ENCODE results near the gene ZNF536.
"Not testable (repeated sequence)": the region's sequence is repeated elsewhere in the genome, so short reads cannot be mapped to it uniquely, and the experiment has no call there.

ZNF536 gene

DNA sequence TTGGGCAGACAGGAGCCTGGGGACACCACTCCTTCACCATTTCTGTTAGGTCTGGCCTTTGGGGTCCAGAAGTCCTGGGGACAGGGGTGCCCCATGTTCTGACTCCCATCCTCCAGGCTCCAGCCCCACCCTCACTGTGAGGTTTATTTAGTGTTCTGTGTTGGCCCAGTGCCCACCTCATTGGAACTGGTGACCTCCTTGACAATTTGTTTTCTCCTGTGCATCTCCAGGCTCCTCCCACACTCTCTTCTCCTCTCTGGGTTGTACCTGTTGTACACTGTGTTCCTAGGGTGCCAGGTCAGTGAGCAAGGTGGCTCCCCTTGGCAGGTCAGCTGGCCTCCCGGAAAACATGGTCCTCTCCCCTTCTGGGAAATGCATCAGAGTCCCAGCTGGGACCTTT, 110.8 kb downstream of the ZNF536 start:
- no peak for DNase-seq (ENCODE audit: low spot score)

DNA sequence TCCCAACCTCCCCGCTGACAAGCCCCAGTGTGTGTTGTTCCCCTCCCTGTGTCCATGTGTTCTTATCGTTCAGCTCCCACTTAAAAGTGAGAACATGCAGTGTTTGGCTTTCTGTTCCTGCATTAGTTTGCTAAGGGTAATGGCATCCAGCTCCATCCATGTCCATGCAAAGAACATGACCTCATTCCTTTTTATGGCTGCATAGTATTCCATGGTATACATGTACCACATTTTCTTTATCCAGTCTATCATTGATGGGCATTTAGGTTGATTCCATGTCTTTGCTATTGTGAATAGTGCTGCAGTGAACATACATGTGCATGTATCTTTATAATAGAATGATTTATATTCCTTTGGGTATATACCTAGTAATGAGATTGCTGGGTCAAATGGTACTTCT, 114.1 kb downstream of the ZNF536 start:
- DNase-seq (ENCODE audit: low spot score) = not testable (repeated sequence)

DNA sequence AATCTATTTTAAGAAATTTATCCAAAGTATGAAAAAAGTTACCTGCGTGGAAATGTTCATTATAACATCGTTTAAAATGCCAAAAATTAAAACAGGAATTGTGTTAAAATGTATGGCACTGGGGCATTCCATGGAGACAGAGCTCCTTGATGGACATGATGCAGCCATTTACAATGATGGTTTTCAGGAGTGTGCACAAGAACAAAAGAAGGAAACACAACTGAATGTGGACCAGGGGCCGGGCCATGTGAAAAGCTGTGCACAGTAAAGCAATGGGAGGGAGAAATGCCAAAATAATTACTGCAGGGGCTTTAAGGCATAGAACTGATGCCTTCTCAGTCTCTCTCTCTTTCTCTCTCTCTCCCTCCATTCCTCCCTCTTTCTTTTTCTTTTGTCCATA, 115.0 kb downstream of the ZNF536 start:
- DNase-seq (ENCODE audit: low spot score) = no peak

DNA sequence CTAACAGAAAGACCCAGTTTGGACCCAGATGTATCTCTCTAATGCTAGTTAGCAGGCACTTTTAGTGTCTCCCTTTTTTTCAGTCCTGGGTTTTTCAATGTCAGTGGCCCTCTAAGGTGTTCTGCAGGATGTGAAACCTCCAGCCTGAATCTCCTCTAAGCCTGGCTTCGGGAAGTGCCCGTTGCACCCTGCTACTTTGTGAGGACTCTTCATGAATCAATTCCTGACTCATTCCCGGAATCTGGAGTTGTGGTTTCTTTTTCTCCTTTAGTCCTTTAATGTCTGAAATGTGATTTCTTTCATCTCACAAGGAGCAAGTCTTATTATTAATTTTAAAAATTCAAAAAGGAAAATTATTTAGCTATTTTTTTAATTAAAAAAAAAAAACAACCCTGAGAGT, 116.0 kb downstream of the ZNF536 start:
- no peak for DNase-seq (ENCODE audit: low spot score)

DNA sequence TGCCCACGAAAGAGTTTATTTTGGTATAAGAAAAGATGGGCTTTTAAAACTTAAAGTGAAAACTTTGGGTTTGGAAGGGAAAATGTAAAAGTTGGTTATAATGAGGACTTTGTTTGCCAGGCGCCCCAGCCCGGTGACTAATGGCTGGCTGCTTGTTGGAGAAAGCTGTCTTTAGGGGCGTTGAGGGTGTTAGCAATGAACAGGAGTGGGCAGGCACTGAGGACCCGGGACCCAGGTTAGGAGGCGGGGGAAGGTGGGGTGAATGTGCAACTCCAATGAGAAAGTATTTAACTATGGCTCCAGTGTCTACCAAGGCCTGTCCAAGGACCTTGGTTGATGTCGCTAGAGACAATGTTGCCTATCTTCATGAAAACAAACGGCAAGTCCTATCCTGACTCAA, 118.6 kb downstream of the ZNF536 start:
- no peak for DNase-seq (ENCODE audit: low spot score)

DNA sequence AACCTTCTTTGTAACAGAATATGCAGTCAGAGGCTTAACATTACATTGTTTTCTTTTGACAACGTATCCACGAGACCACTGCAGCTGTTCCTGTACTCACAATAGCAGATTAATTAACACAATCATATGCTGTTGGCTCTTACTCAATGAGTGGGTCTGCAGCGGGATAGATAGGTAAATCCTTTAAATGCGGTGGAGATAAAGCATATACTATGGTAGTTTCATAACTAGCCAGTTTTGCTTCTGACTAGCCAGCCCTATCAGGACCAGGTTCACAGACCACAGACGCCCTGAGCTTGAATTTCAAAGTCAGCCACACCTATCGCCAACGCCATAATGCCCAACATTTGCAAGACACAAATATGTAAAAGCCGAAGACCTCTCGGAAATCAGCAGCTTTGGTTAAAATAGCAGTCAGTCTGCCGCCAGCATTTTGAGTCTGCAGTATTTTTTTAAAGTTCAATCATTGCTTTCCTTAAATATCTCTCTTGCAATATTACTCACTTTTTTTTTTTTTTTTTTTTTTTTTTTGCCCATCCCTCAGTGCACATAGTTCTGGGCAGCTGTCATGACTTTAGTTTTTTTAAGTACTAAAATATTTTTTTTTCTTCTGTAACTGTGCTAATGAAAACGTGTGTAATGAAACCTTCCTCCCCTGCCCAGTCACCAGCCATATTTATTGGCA, 120.5 kb downstream of the ZNF536 start:
- DNase-seq (ENCODE audit: low spot score) = no peak

DNA sequence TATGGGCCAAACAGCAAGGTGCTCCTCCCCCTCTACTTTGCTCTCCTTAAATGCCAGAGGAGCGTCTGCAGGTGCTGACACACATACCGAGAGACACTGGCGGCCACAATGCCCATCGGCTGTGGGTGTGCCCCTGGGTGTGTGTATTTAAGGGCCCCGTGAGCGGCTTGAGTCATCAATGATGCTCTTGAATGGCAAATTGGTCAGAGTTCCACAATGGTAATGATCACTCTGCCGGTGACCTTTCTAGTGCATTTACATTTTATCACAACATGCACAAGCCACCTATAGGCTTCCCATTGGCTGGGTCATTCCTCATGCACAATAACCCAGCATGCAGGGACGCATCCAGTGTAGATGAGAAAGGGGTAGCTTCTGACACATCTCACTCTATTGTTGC, 124.8 kb downstream of the ZNF536 start:
- DNase-seq (ENCODE audit: low spot score) = no peak

DNA sequence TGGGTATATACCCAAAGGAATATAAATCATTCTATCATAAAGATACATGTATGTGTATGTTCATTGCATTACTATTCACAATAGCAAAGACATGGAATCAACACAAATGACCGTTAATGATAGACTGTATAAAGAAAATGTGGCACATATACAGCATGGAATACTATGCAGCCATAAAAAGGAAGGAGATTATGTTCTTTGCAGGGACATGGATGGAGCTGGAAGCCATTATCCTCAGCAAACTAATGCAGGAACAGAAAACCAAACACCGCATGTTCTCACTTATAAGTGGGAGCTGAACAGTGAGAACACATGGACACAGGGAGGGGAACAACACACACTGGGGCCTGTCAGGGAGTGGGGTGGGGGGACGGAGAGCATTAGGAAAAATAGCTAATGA, 125.9 kb downstream of the ZNF536 start:
- not testable (repeated sequence) for DNase-seq (ENCODE audit: low spot score)

DNA sequence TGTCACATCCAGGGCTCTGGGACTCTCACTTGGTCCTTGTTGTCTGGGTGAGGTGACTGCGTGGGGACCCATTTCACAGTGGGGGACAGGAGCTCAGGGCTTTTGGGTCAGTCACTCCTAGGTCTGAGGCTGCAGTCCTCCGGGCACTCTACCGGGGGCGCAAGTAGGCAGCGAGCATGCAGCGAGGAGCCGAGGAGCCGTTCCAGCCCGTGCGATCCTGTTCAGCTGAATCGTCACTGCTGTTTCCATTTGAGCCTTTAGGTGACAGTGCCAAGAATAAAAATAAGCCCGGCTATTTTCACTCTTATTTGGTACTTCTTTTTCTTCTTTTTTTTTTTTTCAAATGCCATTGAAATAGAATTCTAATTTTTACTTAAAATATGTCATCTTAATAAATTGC, 126.5 kb downstream of the ZNF536 start:
- DNase-seq (ENCODE audit: low spot score) = no peak

DNA sequence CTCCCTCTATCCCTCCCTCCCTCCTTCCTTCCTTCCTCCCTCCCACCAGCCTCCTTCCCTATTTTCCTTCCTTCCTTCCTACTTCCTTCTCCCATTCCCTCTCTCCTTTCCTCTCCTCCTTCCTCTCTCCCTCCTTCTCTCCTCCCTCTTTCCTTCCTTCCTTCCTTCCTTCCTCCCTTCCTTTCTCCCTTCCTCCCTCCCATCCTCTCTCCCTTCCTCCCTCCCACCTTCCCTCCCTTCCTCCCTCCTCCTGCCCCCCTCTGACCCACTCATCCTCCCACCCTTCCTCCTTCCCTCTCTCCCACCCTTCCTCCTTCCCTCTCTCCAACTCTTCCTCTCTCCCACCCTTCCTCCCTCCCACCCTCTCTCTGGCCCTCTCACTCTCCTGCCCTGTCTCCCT, 132.1 kb downstream of the ZNF536 start:
- DNase-seq (ENCODE audit: low spot score) = no peak

DNA sequence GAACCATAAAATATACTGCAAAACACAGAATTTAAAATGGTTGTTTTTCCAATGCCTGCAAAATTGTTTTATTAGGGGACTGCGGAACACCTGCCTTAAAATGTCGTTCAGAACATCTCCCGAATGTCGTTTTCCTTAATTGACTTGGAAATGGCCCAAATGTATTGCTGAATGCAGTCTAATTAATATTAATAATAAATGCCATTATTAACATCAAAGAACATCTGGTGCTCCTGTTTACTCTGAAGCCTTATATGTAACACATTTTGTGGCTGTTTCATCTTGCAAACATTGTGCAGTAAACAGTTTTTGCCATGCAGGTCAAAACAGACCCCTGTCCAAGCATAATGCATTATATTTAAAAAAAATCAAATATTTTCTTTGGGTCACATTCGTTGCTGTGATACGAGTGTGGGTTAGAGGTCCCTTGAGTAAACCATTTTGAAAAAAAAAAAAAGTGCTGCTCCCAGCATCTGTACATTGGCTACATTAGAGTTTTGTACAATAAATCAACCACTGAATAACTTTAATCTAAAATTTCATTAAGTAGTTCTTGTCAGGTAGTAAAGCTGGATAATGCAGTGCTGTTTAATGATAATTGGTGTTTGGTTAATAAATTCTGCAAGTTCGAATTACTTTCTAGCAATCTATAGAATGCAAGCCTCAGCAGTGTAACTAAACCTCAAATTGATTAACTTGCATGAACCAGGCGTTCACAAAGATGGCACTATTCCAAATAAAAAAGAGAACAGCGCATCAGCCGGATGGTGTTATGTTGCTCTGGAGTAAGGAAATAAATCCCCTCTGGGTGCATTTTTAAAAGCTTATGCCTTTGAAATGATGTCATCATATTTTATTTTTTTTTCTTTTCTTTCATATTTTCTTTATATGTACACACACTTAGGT, 140.2 kb downstream of the ZNF536 start:
- no peak for DNase-seq (ENCODE audit: low spot score)

DNA sequence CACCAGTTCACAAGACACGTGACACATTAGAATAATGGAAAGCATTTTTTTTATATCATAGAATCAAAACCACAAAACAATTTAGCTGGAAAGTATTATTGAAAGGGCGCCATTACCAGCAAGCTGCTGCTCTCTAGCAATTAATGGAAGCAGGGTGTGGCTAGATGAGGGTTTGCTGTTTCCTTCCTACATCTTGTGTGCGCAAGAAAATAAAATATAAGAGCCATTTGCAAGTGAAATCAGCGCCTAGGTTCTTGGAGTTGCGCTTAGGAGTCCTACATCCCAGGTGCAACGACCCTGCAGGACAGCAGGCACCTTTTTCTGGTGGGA, 140.9 kb downstream of the ZNF536 start:
- no peak for DNase-seq (ENCODE audit: low spot score)

DNA sequence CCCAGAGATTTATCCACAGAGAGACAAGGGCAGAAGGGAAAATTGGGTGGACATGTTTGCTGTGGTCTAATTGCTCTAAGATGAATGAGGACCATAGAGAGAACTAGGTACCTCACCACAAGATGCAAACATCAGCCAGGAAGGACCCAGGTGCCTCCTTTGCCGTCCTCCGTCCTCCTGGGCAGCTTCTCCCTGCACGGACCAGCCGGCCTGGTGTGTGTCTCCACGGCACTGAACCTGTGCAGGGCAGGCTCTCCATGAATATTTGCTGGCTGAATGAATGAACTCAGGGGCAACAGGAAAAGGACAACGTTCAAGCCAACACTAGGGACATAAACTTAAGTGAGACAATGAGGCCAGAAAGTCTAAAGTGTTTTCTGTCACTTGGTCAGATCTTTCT, 143.9 kb downstream of the ZNF536 start:
- no peak for DNase-seq (ENCODE audit: low spot score)

DNA sequence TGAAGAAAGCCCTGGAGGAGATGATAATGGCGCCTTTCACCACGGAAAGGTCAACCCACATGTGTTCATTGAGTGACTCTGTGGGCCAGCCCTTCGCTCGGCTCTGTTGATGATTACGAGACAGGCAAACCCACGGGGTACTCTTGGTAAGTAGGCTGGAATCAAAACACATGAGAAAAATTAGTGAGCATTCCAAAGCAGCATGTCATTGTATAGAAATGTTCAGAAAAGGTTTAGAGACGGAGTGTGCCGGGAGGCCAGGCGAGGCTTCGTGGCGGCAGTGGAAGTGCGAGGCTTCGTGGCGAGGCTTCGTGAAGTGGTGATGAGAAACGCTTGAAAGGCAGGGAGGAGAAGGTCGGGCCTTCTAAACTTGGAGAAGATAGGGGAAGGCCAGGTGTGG, 144.3 kb downstream of the ZNF536 start:
- DNase-seq (ENCODE audit: low spot score) = no peak

DNA sequence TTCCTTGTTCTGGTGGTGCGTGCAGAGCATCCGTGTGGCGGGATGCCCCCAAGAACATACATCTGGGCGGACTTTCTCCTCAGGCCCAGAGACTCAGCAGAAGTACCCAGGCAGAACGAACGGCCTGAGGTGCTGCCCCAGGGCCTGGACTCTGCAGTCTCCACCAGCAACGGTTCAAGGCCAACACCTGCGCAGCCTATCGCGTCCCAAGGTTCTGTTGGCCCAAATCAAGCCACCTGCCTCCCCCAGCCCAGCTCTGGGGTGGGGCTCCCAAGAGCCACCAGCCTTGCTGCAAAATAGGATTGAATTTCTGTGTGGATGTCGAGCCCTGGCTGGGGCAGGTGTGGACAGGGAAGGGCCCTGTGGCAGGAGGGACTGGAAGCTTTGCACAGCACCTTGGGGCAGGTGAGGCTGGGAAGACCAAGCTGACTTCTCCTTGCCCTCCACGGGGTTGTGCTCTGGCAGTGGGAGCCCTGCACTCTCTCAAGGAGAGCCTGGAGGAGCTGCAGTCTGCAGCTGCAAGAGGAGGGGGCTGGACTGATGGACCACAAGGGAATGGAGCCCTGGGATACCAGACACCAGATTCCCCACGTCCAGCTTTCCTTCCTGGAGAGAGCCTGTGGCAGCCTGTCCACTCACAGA, 146.9 kb downstream of the ZNF536 start:
- no peak for DNase-seq (ENCODE audit: low spot score)

DNA sequence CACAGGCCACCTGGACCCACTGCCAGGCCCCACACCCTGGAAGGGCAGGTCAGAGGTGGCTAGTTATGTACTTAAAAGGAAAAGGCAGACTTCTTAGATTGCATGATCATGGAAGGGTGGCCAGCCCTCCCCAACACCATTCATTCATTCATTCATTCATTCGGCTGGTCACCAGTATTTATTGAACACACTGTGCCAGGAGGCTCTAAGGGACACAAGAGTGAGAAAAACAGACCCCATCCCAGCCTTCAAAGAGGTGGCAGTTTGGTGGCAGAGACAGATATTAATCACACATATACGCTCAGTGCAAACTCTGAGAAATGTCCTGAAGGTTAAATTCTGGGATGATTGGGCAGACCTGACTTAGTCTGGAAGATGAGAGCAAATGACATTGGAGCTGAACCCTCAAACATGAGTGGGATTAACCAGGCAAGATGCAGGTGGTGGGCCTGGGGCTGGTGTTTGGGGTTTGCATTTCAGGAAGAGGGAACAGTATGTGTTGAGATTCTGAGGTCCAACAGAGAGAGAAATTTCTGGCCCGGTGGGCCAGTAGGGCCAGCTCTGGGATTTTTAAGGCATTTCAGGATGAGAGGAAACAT, 147.5 kb downstream of the ZNF536 start:
- no peak for DNase-seq (ENCODE audit: low spot score)

DNA sequence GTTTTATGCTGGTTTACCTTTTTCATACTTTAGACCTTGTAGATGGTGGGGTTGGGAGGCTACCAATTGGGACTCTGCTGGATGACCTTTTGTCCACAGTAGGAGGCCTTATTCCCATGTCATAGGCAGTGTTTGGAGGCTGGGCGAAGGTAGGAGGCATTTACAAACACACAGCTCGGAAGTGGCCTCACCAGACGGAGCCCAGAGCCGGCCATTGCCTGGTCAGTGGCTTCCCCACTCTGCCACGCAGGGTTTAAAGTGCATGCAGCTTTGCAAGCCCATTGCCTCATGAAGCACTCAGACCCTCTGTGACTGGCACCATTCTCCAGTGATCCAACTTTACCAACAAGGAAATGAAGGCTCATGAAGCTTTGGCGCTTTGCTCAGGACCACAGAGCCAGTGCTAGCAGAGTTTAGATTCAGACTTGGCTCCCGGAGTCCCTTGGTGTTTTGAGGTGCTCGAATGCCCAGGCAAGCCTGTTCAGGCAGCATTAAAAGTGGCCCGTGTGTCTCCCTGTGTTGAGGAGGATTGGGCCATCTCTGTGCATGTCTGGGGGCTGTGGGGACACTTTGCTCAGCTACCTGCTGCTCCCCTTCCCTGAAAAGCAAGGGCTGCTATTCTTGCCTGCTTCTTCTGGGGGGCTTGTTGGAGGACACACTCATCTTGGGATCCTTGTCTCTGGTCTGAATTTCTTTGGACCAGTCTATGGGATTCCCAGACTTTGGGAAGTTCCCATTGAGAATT, 148.7 kb downstream of the ZNF536 start:
- no peak for DNase-seq (ENCODE audit: low spot score)

DNA sequence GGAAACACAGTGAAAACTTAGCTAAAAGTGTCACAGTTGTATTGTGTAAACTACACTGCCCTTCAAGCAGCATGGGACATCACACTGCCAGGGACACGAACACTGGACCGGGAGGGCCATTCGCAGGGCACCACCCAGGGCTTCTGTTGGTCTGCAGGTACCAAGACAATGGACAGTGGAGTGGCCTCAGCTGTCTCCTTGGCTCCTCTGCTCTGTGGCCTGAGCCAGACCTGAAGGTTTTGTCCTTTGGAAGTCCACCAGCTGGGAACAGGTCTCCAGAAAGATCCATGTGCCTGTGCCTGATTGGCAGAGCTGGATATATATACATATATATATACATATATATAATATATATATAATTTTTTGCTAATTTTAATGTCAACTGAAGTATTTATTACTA, 149.8 kb downstream of the ZNF536 start:
- DNase-seq (ENCODE audit: low spot score) = no peak

DNA sequence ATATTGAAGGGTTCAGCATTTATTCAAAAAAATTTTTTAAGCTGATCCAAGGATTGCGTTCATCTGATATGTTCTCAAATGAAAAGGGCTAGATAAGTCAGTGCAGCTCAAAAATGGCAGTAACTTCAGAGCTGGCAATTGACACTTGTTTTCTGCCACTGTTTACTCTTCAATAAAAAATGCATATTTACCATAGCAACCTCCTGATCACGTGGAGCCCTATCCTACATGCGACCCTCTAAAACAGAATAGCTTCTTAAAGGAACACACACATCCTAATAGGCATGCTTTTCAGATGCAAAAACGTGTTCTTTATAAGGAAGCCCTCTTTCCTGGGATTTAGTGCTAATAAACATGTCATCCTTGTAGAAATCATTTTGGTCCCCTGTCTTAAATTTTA, 150.2 kb downstream of the ZNF536 start:
- no peak for DNase-seq (ENCODE audit: low spot score)

DNA sequence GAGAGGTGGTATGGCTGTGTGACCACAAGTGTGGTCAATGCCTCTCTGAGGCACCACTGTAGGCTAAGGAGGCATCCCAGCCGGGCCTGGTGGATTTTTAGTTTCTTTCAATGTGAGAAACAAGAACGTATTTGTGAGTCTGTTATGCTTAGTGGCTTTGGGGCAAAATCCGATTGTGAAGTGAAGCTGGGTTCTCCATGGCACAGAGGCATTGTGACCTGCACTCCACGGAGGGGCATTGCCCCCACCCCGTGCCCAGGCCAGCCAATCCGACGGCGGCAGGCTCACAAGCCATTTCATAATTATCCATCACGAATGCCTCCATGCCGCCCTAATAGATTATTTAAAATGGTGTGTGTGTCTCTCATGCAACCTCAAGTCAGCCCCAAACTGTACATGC, 151.6 kb downstream of the ZNF536 start:
- no peak for DNase-seq (ENCODE audit: low spot score)

DNA sequence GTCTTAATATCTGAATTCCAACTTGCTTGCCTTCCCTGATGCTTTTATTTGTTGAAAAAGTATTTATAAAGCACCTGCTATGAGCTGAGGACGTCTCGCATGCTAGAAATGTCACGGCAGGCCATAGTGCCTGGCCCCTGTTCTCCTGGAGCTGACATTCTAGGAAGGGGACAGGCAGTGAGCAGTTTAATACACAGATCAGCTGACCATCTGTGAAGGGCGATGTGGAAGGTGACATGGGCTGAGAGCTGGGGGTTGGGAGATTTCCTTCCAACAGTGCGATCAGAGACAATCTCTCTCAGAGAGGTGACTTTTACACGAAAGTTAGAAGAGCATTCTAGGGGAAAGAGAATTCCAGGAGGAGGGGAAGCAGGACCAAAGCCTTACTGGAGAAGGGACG, 153.2 kb downstream of the ZNF536 start:
- no peak for DNase-seq (ENCODE audit: low spot score)

DNA sequence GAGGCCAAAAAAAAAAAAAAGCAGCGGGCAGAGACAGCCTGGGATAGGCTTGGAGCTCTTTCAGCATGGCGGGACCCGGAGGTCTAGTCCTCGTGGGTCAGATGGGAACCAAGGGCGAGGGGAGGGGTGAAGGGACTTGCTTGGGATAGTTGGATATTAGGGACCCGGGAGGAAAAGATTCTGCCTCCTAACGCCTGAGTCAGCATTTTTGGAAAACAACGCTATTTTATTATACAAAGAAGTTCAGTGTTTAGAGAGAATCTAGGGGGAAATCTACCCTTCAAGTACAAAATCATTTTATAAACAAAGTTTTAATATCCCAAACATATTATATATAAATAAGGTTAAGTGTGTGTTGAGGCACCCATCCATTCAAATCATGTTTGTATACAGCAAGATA, 156.7 kb downstream of the ZNF536 start:
- no peak for DNase-seq (ENCODE audit: low spot score)
